NCI-H1436 treated with DMSO at 0.1 percent for 48 hours (cell line): Measurements from ENCODE around the gene TOR4A.

Experiments
- DNase-seq: peaks from one replicate; lab custom pipeline; 2025; lab: John Stamatoyannopoulos, UW

Gene TOR4A

GRCh38 chr9:137295238-137295811, 17.8 kb downstream of the TOR4A start:
- DNase-seq = no peak

DNA sequence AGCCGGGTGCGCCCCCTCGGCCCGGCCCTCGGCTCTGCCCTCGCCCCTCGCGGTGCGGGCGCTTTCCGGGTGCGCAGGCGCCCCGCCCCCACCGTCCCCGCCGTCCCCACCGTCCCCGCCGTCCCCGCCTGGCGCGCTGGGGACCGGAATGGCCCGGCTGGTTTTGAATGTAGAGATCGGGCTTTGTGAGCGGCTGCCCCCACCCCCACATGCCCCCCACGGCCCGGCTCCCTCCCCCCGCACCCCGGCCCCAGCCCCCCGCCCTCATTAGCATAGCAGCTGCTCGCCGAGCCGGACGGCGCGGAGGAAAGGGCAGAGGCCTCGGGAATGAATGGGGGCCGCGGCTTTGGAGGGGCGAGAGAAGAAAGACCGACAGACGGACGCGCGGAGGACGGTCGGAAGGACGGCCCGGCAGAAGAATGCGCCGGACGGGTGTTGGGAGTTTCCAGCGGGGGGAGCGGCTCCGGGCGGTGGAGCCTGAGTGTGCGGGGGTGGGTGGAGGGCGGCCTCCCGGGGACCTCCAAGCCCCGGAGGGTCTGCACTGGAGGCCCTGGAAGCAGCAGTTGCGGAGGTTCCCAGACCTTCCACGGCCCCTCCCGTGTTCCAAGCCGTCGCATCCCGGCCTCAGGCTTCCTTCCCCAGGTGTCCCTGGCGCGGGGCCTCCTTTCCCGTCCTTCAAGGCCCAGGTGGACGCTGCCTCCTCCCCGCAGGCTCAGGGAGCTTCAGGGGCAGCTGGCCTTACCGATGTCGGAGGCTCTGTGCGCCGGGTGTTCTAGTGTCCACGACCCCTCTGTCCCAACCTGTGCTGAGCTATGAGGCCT, 18.5 kb downstream of the TOR4A start:
- DNase-seq = no peak

DNA sequence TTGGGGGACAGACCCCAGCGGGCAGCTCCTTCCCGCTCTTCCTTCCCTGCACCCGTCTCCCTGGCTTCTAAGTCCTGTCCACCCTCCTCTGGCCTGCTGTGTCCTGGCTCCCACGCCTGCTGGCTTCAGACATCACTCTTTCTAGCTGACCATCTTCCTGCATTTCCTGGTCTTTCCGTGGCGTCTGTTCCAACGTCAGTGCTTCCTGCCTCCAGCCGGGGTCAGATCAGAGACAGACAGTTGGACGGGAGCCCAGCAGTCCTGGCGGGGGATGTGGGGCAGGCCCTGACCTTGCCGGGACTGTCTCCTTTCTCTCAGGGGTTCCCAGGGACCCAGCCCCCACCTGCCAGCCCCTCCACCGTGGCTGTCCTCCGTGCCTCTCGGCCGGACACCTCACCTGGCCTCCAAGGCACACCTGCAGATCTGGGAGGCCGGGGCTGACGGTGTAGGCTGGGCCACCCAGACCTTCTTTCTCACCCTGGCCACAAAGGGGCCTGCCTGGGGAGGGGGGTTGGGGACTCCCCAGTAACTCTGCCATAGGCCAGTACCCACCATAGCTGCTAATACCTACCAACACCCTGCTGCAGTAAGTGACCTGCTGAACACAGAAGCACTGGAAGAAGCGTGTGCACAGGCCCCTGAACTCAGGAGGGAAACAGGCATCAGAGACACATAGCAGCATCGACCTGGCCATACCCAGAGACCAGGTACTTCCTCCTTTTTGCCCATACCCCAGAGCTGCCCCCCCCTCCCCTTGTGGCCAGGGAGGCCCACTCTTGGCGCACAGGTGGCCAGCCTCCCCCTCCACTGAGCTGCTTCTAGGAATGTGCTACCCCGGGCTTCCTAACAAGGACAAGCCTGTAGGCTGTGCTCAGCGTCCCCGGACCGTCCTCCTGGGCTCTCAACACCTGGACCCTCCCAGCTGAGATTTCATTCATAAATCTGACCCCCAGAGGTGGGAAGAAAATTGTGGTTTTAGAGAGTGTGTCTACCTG, 19.4 kb downstream of the TOR4A start:
- DNase-seq = no peak

- DNase-seq = no peak
These were observed 20.4 kb downstream of the TOR4A start for GRCh38 chr9:137297966-137298365.

DNA sequence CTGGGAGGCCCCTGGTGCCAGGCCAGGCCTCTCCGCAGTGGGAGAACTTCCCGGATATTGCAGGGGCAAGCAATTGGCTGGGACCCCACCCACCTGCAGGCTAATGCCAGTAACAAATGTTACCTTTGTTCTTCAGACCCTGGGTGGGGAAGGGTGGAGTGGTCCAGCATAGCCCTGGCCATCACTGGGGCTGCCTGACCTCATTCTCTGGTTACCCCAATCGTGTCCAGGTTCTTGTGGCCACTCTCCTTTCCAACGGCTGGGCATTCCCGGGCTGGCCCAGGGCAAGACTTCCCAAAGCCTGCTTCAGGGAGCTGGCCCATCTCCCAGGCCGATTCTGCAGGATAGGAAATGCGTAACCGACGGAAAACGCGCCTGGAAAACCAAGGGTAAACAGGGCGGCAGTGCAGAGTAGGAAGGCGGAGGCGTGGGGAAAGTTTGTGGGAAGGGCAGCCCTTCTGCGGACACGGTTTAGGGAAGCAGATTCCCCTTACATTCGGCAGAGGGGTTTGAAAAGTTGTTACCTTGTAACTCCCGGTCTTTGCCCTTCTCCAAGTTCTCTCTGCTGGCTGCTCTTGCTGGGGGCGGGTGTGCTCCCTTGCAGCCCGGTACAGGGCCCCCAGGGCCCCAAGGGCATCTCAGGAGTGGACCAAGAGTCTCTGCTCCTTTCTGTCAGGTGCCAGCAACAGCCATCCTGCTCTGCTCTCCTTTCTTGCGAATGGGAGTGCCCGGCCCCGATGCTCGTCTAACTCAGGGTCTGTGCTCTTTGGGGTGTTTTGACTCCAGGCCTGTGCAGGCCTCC, 21.1 kb downstream of the TOR4A start:
- no peak for DNase-seq

GRCh38 chr9:137299203-137299565, 21.7 kb downstream of the TOR4A start:
- no peak for DNase-seq

DNA sequence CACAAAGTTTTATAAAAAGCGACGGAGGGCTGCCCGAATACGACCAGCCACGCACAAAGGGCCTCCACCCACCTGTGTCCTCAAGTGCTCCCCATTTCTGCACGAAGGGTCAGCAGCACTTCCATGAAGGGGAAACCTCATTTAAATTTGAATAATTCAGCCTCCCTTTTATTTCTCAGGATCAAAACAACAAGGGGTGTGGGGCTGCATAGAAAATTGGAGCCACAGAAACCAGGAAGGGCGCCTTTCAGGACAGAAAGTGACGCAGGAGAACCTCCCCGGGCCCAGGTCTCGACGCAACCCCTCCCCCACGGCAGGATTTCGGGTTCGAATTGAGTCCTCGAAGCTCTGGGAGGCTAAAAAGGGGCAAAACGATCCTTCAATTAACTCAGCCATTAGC, 22.4 kb downstream of the TOR4A start:
- DNase-seq = no peak

- DNase-seq = no peak
These were observed 23.1 kb downstream of the TOR4A start for GRCh38 chr9:137300567-137301080.

DNA sequence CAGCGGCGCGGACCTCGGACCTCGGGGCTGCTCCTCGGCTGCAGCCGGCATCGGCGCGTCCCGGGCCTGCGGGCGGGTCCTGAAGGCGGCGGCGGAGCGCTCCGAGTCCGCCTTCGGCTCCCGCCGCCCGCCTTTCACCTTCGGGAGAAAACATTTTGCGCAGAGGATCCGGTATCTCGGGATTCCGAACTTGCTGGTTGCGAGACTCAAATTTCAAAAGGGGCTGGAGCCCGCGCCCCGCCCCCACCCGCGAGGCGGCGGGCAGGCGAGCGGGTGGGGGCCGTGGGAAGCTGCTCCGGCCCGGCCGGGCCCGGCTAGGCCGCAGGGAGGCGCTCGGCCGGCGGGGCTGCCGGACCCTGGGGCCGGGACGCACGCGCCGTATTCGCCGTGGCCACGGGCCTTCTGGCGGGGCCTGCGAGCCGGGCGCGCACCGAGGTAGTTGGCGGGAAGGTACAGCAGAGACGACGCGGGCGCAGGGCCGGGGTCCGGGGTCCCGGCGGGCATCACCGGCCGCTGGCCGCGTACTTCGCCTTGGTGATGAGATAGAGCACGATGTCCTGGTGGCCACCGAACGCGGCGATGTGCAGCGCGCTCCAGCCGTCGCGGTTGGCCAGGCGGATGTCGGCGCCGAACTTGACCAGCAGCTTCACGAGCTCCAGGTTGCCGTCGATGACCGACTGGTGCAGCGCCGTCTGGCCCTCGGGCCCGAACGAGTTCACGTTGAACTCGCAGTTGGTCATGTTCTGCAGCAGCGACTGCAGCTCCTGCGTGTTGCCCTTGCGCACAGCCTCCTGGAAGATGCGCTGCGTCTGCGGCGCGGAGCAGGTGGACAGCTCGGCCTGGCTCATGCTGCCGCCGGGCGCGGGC, 23.8 kb downstream of the TOR4A start:
- DNase-seq = no peak

DNA sequence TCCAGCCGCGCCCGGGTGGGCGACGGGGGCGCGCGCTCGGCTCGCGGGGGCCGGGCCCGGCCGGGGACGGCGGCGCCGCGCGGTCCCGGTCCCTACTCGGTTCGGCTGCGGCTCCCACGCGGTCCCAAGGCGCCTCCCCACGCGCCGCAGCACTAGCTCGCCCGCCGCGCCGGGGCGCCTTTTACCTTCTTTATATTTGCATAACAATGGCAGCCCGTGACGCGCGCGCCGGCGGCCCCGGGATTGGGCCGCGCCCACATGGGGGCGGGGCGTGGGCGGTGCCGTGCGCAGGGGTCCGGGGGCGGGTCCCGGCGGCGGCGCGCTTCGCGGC, 24.6 kb downstream of the TOR4A start, which contains the start of gene NRARP:
NRARP (minus strand) TSS at position 154 of the 331 bp plus-strand sequence. CDS start 343 bp downstream, outside the sequence.
- no peak for DNase-seq

- DNase-seq = no peak
These were observed 25.1 kb downstream of the TOR4A start for GRCh38 chr9:137302449-137303150.

GRCh38 chr9:137303151-137303892, 25.8 kb downstream of the TOR4A start:
- no peak for DNase-seq

DNA sequence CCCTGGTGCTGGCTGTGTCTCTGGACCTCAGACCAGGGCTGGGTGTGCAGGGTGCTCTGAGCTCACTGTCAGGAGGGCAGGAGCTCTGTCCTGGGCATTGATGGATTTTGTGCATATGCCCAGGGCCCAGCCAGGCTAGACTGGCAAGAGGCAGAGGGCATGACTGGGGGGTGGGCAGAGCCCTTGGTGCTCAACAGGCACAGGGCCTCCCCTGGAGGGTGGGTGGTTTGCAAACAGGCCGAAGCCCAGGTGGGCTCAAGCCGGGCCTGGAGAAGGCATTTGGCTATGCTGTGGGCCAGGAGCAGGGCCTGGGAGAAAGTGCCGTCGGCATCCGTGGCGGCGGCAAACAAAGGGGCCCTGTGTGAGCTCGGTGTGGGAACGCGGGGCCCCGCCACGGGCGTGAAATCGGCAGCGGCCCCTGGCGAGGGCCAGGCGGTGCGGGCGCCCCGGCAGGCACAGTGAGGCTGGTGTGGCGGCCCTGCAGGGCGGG, 26.4 kb downstream of the TOR4A start:
- no peak for DNase-seq

- no peak for DNase-seq
These were observed 27.0 kb downstream of the TOR4A start for GRCh38 chr9:137304383-137305059.

GRCh38 chr9:137305060-137305797, 27.7 kb downstream of the TOR4A start:
- no peak for DNase-seq

DNA sequence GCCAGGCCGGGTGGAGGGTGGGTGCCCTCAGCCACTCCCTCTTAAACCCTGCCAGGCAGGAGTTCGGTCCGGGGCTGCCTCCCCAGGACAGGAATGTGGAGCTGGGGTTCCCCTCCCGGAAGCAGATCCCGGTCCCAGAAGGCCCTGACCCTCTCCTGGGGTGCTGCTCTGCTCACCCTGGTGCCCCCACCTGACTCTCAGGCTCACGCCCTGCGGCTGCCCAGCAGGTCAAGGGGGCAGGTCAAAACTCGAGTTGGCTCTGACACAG, 28.2 kb downstream of the TOR4A start:
- no peak for DNase-seq

DNA sequence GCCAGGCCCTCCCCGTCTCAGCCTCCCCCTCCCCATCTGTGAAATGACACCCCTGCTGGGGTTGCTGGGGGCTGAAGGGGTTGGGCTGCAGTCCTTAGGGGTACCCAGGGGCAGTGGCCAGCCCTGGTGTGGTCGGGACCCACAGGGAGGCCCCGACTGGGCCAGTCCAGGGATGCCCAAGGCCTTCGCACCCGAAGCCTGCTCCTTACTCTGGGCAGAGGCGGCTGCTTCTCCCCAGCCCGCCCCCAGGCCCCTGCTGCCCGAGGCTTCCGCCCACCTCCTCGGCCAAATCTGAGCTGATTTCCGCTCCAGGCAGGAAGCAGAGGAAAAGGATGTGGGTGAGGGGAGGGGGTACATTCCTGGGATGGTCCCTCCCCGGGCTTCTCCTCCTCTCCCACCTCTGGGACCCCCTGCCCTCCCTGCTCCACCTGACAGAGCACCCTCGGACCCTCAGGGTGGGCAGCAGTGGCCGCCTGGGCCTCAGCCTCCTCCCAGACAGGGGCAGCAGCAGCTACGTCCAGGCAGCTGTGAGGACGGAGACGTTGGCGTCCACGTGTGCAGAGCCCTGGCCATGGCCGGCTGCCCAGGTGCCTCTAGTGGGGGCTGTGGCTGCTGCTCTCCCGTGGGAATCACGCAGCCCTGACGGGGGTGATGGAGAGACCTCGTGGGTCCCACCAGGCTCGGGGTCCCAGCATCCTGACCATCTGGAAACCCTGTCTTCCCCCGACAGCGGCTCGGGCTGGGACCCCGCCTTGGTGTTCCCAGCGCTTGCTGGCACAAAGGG, 28.7 kb downstream of the TOR4A start:
- DNase-seq = no peak
